ENCODE measurements around the gene CAMK1G.

- TF ChIP-seq TCF7 (IDR thresholded peaks at IDR 0.05; ENCODE audit: borderline replicate concordance) (no peak), ZNF217 (IDR thresholded peaks at IDR 0.05) (no peak), JUNB (IDR thresholded peaks at IDR 0.05) (no peak), EED (IDR thresholded peaks at IDR 0.05; ENCODE audit: low read depth) (no peak), POLR2AphosphoS5 (IDR thresholded peaks at IDR 0.05; ENCODE audit: low read length) (no peak)
- TF ChIP-seq, protein P1, sequence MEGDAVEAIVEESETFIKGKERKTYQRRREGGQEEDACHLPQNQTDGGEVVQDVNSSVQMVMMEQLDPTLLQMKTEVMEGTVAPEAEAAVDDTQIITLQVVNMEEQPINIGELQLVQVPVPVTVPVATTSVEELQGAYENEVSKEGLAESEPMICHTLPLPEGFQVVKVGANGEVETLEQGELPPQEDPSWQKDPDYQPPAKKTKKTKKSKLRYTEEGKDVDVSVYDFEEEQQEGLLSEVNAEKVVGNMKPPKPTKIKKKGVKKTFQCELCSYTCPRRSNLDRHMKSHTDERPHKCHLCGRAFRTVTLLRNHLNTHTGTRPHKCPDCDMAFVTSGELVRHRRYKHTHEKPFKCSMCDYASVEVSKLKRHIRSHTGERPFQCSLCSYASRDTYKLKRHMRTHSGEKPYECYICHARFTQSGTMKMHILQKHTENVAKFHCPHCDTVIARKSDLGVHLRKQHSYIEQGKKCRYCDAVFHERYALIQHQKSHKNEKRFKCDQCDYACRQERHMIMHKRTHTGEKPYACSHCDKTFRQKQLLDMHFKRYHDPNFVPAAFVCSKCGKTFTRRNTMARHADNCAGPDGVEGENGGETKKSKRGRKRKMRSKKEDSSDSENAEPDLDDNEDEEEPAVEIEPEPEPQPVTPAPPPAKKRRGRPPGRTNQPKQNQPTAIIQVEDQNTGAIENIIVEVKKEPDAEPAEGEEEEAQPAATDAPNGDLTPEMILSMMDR (IDR thresholded peaks at IDR 0.05 in 2 of 3, conservative IDR thresholded peaks at IDR 0.05 in 1 of 3; ENCODE audit: control insufficient read depth in 2 of 3, extremely low read depth in 1 of 3, insufficient read depth in 1 of 3, low read depth in 3 of 3, low read length in 3 of 3): no peak
- TF ChIP-seq, protein P2, sequence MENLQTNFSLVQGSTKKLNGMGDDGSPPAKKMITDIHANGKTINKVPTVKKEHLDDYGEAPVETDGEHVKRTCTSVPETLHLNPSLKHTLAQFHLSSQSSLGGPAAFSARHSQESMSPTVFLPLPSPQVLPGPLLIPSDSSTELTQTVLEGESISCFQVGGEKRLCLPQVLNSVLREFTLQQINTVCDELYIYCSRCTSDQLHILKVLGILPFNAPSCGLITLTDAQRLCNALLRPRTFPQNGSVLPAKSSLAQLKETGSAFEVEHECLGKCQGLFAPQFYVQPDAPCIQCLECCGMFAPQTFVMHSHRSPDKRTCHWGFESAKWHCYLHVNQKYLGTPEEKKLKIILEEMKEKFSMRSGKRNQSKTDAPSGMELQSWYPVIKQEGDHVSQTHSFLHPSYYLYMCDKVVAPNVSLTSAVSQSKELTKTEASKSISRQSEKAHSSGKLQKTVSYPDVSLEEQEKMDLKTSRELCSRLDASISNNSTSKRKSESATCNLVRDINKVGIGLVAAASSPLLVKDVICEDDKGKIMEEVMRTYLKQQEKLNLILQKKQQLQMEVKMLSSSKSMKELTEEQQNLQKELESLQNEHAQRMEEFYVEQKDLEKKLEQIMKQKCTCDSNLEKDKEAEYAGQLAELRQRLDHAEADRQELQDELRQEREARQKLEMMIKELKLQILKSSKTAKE (IDR thresholded peaks at IDR 0.05; ENCODE audit: low read depth, poor library complexity, severe bottlenecking): no peak
Measured at GRCh38 chr1:209546390-209547085, 37.0 kb upstream of the CAMK1G start.

Measured in GM12878 (cell line).